Fibroblast of the conjunctiva (primary cell): ENCODE data around the gene TPM2.

Experiments used
- DNase-seq: peaks from one replicate; pipeline ENCODE4 v3.0.0-alpha.2; 2010; ENCODE audit warnings: low read depth

Gene TPM2

DNA sequence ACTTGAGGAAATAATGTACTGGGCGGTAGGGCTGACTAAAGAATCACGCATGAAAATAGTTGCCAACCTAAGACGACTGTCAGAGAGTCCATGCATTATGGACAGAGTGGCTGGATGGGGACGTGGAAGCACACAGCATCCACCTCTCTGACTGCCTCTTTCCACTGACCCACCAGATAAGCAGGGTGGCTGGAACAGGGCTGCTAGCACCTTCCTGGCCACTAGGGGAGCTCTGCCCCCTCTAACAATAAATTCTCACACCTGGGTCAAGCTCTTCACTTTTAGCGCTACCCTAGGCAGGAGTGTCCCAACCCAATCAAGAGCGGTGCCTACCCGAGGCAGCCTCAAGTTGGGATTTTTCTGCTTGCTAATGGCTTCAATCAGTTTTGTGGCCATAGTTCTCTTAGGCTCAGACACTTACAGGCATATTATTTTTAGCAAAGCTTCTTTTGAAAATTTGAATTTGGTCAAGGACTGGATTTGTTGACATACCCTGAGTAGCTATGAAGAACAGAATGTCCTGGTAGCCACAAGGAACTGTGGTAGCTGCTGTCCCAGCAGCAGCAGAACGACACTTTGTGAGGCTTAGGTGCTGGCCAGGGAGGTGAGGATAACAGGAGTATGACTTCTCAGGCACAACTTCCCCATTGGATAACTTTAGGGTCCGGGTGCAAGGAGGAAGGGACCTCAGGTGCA, 6.9 kb upstream of the TPM2 start:
- no peak for DNase-seq

DNA sequence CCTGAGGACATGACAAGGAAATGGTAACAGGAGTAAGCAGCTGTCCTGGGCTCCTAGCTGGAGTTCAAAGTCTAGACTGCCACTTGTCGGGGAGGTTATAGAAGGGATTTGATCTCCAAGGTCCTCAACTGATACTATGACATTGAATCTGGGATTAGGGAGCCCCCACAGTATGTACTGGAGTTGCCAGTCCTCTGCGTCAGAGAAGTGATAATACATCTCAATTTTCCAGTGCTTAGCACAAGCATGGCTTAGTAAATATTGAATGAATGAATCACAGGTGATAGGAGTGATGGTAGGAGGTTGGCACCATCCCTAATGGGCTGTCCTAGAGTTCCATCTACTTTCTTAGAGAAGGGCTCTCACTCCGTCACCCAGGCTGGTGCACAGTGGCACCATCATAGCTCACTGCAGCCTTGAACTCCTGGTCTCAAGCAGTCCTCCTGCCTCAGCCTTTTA, 6.2 kb upstream of the TPM2 start:
- no peak for DNase-seq

GRCh38 chr9:35691757-35692301, 2.1 kb upstream of the TPM2 start:
- DNase-seq, result no peak

DNA sequence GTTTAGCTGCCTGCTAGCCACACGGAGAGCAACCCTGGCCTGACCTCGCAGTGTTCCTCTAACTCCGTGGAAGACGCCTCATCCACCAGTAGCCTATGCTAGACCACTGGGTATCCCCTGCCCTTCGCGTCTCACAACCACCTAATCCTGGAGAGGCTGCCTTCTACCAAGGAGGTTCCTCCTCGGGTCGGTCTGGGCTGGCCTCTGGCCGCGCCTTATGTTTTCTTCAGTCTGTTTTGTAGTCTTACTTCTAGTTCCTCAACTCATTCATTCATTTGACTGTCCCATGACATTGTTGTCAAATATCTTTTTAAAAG, 1.6 kb upstream of the TPM2 start:
- DNase-seq, result no peak

DNA sequence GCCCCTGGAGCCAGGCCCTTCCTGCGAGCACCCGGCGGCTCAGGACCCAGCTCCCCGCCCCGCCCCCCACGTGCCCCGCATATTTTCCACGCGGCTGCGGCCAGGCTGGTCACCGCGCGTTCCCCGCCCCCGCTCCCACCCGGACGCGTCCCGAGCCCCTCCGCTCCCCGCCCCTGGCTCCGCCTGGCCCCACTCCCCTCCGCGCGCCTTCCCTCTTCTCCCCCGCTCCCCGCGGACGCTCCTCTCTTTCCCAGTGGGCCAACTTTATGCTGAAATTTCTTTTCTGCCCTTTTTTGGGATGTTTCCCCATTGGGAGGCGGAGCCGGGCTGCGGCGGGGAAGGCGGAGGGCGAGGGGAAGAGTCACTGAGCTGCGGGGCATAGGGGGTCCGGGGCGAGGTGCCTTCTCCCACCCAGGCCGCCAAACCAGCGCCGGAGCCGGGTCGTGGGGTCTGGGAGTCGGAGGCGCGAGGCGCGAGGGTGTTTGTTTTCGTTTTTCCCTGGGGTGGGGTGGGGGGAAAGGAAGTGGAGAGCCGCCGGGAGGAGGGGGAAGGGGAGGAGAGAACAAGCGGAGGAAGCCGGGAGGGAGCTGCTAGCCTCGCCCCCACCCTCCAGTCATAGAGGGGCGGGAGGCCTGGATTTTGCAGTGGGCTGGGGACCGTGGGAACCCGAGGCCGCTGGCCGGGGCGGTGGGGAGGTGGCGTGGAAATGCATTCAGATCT, 1.0 kb upstream of the TPM2 start:
- peak; percentile 32 for DNase-seq

- DNase-seq, result no peak
Measured at GRCh38 chr9:35690294-35690613, 529 bp upstream of the TPM2 start.

DNA sequence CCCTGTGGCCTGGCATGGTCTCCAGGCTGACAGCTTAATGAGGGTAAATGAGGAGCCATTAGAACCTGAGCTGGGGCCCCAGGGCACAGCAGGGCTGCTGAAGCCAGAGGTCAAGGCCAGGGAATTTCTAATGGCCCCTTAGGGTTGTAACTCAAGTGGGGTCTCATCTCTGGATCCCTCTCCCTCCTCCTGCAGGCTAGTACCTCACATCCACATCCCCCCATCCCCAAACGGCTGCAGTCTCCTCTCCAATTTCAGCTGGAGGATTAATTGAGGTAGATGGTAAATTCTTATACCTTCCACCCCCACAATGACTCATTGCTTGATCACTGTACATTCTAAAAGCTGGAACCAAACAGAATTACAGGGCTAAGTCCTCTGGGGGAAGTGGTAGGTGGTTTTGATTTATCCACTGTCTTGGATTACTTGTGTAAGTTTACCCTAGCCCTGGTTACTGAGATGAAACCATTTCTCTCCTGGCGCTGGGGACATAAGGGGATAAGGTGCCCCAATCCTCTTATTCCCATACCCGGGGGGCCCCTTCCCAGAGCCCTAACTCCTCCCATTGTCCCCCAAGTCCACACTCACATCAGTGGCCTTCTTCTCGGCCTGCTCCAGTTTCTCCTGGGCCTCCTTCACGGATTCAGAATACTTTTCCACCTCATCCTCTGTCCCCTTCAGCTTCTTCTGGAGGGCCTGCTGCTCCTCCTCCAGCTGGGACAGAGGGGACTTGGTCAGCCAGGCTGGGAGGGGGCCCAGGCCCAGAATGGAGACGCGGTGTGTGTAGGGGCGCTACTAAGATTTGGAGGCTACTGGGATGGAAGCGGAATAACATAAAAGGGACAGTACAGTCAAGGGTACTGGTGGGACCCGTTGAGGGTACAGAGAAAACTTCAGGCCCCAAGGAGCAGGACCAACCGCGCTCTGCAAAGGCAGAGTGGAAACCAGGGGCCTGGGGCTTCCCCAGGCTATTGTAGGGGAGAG, 875 bp downstream of the TPM2 start:
- peak; percentile 75 for DNase-seq

DNA sequence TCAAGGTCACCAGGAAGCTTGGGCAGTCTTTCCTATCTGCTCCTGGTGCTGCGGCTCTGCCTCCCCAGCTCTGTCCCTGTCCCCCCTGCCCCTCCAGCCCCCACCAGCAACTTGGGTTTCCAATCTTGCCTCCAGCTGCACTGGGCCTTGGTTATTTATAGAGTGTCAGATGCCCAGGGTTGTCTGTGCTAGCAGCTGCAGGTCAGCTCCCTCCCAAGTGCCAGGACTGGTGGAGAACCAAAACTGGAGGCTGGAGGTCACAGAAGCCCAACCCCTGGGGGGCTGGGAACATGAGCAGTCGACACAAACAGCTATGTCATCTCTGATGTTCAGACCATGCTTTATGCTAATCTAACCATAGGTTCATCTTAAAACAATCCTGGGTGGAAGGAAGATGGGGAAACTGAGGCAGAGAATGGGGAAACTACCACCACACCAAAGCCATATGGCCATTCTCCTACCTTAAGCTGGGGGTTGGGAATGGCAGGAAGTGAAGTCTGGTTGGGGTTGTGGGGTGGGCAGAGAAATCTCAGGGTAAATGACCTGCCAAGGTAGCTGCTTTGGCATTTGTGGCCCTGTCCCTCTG, 1.7 kb downstream of the TPM2 start:
- DNase-seq, result no peak

DNA sequence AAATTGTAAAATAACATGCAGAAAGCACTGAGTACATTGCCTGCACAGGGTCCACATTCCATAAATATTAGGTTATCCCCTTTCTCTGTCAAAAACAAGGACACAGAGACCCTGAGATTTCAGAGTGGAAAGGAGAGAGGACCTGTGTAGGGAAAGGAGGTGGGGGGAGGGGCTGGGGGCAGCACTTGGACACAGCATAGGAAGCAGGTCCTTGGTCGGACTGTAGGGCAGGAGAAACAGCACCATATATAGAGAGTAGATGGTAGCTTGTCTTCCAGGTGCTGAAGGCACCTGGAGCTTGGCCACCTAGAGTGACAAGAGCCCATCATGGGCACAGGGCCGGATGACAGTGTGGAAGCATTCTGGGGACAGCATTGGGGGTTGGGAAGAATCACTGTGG, 2.4 kb downstream of the TPM2 start:
- no peak for DNase-seq

GRCh38 chr9:35686222-35687203, 3.2 kb downstream of the TPM2 start:
- peak; percentile 62 for DNase-seq

DNA sequence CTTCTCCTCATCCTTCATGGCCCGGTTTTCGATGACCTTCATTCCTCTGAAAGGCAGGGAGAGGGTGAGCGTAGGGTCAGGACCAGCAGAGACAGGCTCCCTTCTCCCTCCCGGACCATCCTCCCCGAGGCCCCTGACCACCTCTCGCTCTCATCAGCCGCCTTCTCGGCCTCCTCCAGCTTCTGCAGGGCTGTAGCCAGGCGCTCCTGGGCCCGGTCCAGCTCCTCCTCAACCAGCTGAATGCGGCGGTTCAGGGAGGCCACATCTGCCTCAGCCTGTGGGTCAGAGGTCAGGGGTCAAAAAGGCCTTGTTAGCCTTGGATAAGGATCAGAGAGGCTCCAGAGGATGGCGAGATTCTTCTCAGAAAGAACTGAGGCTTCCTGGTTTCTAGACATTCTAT, 4.2 kb downstream of the TPM2 start:
- DNase-seq, result no peak

DNA sequence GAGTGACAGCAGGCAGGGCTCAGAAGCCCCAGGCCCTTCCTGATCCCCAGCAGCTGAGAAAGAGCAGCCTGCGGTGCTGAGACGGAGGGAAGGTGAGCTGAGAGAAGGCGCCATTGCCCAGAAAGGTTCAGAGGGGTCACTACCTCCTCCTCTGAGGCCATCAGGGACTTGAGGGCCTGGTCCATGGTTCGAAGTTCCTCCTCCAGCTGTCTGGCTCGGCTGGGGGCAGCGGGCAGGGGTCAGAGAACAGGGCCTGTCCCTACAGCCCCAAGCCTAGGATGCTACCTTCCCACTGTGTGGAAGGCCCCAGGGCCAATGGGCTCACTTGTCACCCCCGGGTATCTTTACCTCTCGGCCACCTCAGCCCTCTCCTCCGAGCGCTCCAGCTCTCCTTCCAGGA, 4.8 kb downstream of the TPM2 start:
- no peak for DNase-seq

DNA sequence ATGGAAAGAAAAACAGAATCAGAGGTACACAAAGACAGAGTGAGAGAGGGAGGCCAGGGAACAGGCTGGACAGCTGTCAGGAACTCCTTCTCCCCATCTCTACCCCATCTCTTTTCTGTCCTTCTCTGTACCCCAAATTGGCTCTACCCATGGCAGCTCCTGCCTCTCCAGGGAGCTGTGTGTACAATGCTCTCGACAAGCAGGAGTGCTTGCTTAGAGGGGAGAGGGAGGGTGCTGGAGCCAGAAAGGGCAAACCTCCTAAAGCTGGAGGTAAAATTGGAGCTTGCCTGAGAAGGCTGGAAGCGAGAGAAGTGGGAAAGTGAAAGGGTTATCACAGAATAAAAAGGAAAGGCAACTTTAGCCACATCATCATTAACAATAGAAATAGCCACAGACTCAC, 6.4 kb downstream of the TPM2 start:
- no peak for DNase-seq

GRCh38 chr9:35682520-35683315, 7.0 kb downstream of the TPM2 start:
- DNase-seq, result no peak

DNA sequence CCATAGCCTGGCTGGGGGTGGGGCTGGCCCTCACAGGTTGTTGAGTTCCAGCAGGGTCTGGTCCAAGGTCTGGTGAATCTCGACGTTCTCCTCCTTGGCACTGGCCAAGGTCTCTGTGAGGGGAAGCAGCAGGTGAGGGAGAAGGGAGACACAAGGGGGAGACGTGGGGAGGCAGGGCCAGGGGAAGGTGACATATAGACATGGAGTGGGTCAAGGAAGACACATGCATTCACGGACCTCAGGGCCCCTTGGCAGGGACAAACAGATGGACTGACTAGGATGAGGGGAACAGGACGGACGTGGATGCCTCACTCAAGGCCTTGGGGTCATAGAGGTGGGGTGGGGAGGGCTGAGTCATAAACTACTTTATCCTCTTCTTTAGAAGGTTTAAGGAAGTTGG, 7.7 kb downstream of the TPM2 start:
- DNase-seq, result no peak

DNA sequence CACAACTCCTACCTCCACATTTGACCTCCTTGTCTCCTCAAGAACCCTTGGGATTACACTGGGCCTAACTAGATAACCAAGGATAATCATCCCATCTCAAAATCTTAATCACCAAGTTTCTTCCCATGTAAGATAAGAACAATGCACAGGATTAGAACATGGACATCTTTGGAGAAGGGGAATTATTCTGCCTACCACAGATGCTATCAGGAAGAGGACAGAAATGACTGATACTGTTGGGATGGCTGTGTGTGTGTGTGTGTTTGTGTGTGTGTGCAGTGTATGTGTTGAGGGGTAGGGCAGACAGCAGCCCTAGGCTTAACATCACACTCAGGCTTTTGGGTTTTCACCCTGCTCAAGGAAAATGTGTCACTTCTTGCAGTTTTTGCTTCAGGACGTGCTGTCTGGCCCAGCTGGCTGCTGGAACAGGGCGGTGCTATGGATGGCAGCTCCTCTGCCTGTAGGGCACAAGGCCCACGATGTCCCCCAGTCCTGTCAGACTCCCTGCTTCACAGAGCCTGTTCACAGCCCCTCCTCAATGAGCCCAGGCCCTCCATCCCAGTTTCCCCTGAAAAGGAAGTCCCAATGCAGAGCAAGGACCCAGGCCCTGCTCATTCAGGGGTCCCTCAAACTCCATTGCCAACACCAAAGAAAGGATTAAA, 8.3 kb downstream of the TPM2 start:
- DNase-seq, result no peak

DNA sequence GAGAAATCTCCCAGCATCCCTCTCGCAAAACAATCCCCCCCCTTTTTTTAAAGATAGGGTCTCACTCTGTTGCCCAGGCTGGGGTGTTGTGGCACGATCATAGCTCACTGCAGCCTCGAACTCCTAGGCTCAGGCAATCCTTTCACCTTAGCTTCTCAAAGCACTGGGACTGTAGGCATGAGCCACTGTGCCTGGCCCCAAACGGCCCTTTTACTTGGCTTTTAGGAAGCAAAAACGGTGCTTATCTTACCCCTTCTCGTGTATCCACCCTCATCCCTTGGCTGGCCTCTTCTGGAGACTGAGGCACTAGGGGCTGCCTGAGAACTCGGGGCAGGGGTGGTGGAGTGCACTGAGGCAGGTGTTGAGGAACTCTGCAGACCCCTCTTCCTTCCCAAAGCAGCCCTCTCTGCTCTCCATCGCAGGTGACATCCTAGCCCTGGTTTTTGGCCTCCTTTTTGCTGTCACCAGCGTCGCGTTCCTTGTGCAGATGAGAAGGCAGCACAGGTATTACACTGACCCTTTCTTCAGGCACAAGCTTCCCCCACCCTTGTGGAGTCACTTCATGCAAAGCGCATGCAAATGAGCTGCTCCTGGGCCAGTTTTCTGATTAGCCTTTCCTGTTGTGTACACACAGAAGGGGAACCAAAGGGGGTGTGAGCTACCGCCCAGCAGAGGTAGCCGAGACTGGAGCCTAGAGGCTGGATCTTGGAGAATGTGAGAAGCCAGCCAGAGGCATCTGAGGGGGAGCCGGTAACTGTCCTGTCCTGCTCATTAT, 9.2 kb downstream of the TPM2 start:
- DNase-seq, result no peak

- no peak for DNase-seq
Measured at GRCh38 chr9:35679766-35680330, 9.9 kb downstream of the TPM2 start.

- no peak for DNase-seq
Measured at GRCh38 chr9:35679091-35679490, 10.6 kb downstream of the TPM2 start.
